Natural killer cell (primary cell): ENCODE results near the gene M1AP. TPM values are rescaled to one million over a fixed set of nuclear protein-coding genes. Genes with fewer than 3 reads are reported as not detected.

Experiments used
- ATAC-seq, 3 donors: fragments of 150-1000 bp in 2 of 3; fragments of 200-7000 bp in 1 of 3; cut with Tn5 transposase; 1 replicate in 1 of 3; 2 replicates in 2 of 3; pipeline ENCODE4 v1.10.0; 2021; ENCODE audit warnings: mild to moderate bottlenecking in 2 of 3, moderate library complexity in 2 of 3
- DNase-seq, 2 donors: peaks; one replicate each; pipeline versions ENCODE4 v3.0.0 to v3.0.0-alpha.2; 2013 to 2021; ENCODE audit warnings: mixed read lengths in 1 of 2
- H3K27ac ChIP-seq: one replicate; pipeline ENCODE4 v1.5.1; 2013; ENCODE audit warnings: mild to moderate bottlenecking, low read length
- H3K27me3 ChIP-seq: one replicate; pipeline ENCODE4 v1.6.1; 2013; ENCODE audit warnings: low read length; ENCODE audit not compliant: control insufficient read depth, insufficient read depth
- H3K36me3 ChIP-seq: one replicate; pipeline ENCODE4 v1.6.1; 2013; ENCODE audit warnings: low read length; ENCODE audit not compliant: control insufficient read depth, insufficient read depth
- H3K4me1 ChIP-seq: one replicate; pipeline ENCODE4 v1.6.1; 2013; ENCODE audit warnings: low read length; ENCODE audit not compliant: control insufficient read depth, insufficient read depth
- H3K4me3 ChIP-seq: one replicate; pipeline ENCODE4 v1.5.1; 2013; ENCODE audit warnings: low read length
- H3K9me3 ChIP-seq: one replicate; pipeline ENCODE4 v1.6.1; 2013; ENCODE audit warnings: low read length; ENCODE audit not compliant: control insufficient read depth, insufficient read depth
- H3K27ac Mint-ChIP-seq, 2 donors: one replicate each; pipeline ENCODE4 v1.8.0; 2022; ENCODE audit warnings: mild to moderate bottlenecking in 2 of 2, mixed read lengths in 2 of 2, moderate library complexity in 1 of 2
- H3K27me3 Mint-ChIP-seq, 2 donors: one replicate each; pipeline ENCODE4 v1.8.0; 2022; ENCODE audit warnings: low read depth in 2 of 2, mixed read lengths in 2 of 2
- H3K36me3 Mint-ChIP-seq: one replicate; pipeline ENCODE4 v1.8.0; 2022; ENCODE audit warnings: mixed read lengths
- H3K4me1 Mint-ChIP-seq, 2 donors: one replicate each; pipeline ENCODE4 v1.8.0; 2022; ENCODE audit warnings: mixed read lengths in 2 of 2
- H3K4me3 Mint-ChIP-seq: one replicate; pipeline ENCODE4 v1.8.0; 2022; ENCODE audit warnings: mild to moderate bottlenecking, moderate library complexity, mixed read lengths
- H3K9me3 Mint-ChIP-seq, 2 donors: one replicate each; pipeline ENCODE4 v1.8.0; 2022; ENCODE audit warnings: mixed read lengths in 2 of 2
- CTCF ChIP-seq: fragments of 200-600 bp; IDR thresholded peaks from one replicate; pipeline ENCODE4 v1.8.0; 2022; ENCODE audit warnings: antibody characterized with exemption
- WGBS: methylation state at CpG from one replicate; pipeline ENCODE4 v1.1.7; 2013; ENCODE audit warnings: missing lambda C conversion rate; ENCODE audit not compliant: insufficient coverage; 5-methylcytosine and 5-hydroxymethylcytosine counted together
- intact Hi-C: fragments of 100-400 bp; cut with micrococcal nuclease; formaldehyde crosslinking; loops from one replicate; pipeline ENCODE4 v1.14.2; 2022
- total RNA-seq, 4 donors: library from RNA; stranded (reverse); fragments of 120-200 nt in 1 of 4; gene quantifications; one replicate each; pipeline versions ENCODE4 v1.2.3 to v1.2.4, GENCODE V29; 2013 to 2022

The M1AP gene
- total RNA-seq, 3 donors from 2014 or later (not counting 1 experiment from before 2014, with no cell fraction given) = not detected

DNA sequence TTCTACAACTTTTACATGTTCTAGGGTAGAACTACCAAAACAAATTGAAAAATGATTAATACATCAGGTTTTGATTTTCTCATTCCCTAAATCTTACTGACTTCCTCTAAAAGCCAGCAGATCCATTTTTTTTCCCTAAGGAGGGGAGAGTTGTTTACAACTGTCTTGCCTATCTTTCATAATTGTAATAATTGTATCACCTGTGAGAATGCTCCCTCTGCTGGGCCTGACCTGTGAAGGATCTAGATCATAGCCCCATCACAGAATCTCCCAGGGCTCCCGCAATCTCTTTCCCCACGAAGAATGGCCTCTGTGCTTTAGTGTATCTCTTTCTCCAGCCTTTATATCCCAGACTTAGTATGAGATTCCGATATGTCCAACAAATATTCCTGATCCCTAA lies 103.5 kb downstream of the M1AP start:
- ATAC-seq (peak in 2 of 3 donors; percentile 26 to 47), DNase-seq (peak in 1 of 2 donors; percentile 52)
- Mint-ChIP-seq H3K4me1 (peaks cover 0 to 4% of the 10 kb centered on the region in 2 donors), H3K27me3 (peaks cover 30 to 42% of the 10 kb centered on the region in 2 donors), H3K9me3 (no peaks in the 10 kb centered on the region), H3K4me3 (no peak overlapping the region), H3K36me3 (no peaks in the 10 kb centered on the region), H3K27ac (no peak overlapping the region)
- Histone ChIP-seq H3K4me3 (no peak overlapping the region), H3K27me3 (peaks cover 16% of the 10 kb centered on the region), H3K27ac (no peak overlapping the region), H3K36me3 (no peaks in the 10 kb centered on the region), H3K9me3 (no peaks in the 10 kb centered on the region), H3K4me1 (peaks cover 13% of the 10 kb centered on the region)
- peak; percentile 9 for TF ChIP-seq CTCF
- WGBS = 87% methylated on average over 3 of the region's 3 CpGs
- intact Hi-C loops = no loop called here

DNA sequence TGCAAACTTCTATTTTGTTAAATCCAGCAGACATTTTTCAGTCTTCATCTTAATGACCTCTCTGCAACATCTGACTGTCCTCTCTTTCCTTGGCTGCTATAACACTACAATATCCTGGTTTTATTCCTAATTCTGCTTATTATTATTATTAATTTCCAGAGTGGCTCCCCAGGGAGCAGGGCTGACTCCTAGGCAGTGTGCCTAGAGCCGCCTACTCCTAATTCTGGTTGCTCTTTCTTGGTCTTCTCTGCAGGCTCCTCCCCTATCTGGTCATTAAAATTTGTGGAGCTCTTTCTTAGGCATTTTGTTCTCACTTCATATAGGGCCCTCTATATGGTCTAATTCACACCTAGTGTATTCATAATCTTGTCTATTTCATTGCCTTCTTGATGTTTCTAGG lies 105.2 kb downstream of the M1AP start:
- peaks cover 29 to 47% of the 10 kb centered on the region in 2 donors for H3K27me3 Mint-ChIP-seq

DNA sequence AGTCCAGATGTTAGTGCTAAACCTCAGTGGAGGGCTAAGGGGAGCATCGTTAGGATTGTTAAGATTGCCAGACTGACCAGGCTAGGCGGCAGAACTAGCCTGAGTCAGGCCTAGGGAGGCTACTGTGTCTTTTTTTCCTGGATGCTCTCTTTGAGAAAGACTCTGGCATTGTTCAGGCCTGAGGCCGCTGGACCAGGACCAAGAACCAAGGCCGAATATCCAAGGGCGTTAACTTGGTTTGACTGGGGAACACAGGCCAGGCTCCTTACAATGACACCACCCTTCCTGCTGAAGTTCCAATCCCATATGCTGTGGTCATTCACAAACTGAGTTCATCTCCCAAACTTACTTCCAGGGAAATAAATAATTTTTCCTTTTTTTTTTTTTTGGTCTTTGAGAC lies 107.8 kb downstream of the M1AP start:
- Mint-ChIP-seq H3K4me3 (no peak overlapping the region), H3K27ac (no peak overlapping the region), H3K27me3 (peaks cover 26 to 47% of the 10 kb centered on the region in 2 donors), H3K9me3 (no peaks in the 10 kb centered on the region), H3K4me1 (no peaks in the 10 kb centered on the region), H3K36me3 (no peaks in the 10 kb centered on the region)
- Histone ChIP-seq H3K36me3 (no peaks in the 10 kb centered on the region), H3K27ac (no peak overlapping the region), H3K27me3 (no peaks in the 10 kb centered on the region), H3K4me1 (peaks cover 8% of the 10 kb centered on the region), H3K4me3 (no peak overlapping the region), H3K9me3 (no peaks in the 10 kb centered on the region)
- TF ChIP-seq CTCF = no peak
- DNase-seq = no peak
- WGBS = 91% methylated on average over 5 of the region's 5 CpGs
- ATAC-seq = no peak
- intact Hi-C loops = no loop called here

More for the DNA sequence above, 105.2 kb downstream of the M1AP start:
- Histone ChIP-seq H3K27me3 (peaks cover 4% of the 10 kb centered on the region), H3K36me3 (no peaks in the 10 kb centered on the region), H3K4me1 (peaks cover 8% of the 10 kb centered on the region), H3K9me3 (no peaks in the 10 kb centered on the region), H3K27ac (no peak overlapping the region), H3K4me3 (no peak overlapping the region)
- DNase-seq (no peak), ATAC-seq (no peak)
- H3K4me3 Mint-ChIP-seq = no peak overlapping the region
- H3K9me3 Mint-ChIP-seq = no peaks in the 10 kb centered on the region
- 94% methylated on average over 1 of the region's 1 CpG for WGBS
- no peak for TF ChIP-seq CTCF
- H3K4me1 Mint-ChIP-seq = no peaks in the 10 kb centered on the region
- no peak overlapping the region for H3K27ac Mint-ChIP-seq
- intact Hi-C loops = no loop called here
- no peaks in the 10 kb centered on the region for H3K36me3 Mint-ChIP-seq

DNA sequence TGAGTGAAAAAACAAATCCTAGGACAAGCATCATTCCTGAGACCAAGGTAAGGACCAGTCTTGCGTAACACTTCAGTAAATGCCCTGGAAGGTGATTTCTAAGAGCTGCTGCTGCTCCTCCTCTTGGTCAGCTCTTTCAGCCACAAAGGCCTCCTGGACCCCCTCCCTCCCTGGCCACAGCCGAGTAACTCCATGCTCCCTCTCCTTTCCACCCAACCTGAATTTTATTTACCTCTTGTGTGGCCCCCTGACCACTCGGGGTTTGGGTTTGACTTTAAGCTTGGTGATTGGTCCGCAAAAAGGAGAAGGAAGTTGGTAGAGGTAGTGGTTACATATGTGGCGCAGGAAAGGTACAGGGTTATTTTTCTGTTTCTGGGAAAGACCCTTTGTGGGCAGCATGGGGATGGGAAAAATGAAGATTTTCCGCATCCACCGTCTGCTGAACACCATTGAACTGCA lies 109.2 kb downstream of the M1AP start:
- Histone ChIP-seq H3K27me3 (no peaks in the 10 kb centered on the region), H3K27ac (no peak overlapping the region), H3K4me1 (peaks cover 8% of the 10 kb centered on the region), H3K9me3 (no peaks in the 10 kb centered on the region), H3K36me3 (no peaks in the 10 kb centered on the region), H3K4me3 (no peak overlapping the region)
- peaks cover 26 to 40% of the 10 kb centered on the region in 2 donors for H3K27me3 Mint-ChIP-seq
- intact Hi-C loops = no loop called here
- ATAC-seq (no peak), DNase-seq (no peak)
- no peaks in the 10 kb centered on the region for H3K36me3 Mint-ChIP-seq
- H3K4me1 Mint-ChIP-seq = no peaks in the 10 kb centered on the region
- H3K27ac Mint-ChIP-seq = no peak overlapping the region
- no peak overlapping the region for H3K4me3 Mint-ChIP-seq
- WGBS = 10% methylated on average over 7 of the region's 7 CpGs
- no peak for TF ChIP-seq CTCF
- H3K9me3 Mint-ChIP-seq = no peaks in the 10 kb centered on the region
